ENCODE results near the gene SUMO3. TPM values are rescaled to one million over a fixed set of nuclear protein-coding genes. Genes with fewer than 3 reads are reported as not detected.

SUMO3 gene
- total RNA-seq, 4 donors from 2014 or later = 41.7 to 56.2 (median 53.7) TPM

GRCh38 chr21:44756423-44757185 lies 61.3 kb downstream of the SUMO3 start:
- Histone ChIP-seq H3K4me1 (no peaks in the 10 kb centered on the region), H3K27ac (no peak overlapping the region), H3K36me3 (no peaks in the 10 kb centered on the region), H3K9me3 (peaks cover 0 to 26% (median 0%) of the 10 kb centered on the region in 3 donors), H3K27me3 (peaks cover 29% of the 10 kb centered on the region), H3K4me3 (no peak overlapping the region)
- 79 to 86% methylated on average over 1 to 21 of the region's 23 CpGs for WGBS, 2 donors (ENCODE audit: low coverage in 1 of 2)
- ATAC-seq = no peak
- TF ChIP-seq CTCF (IDR thresholded peaks at IDR 0.05) (no peak), POLR2A (IDR thresholded peaks at IDR 0.05) (no peak), EP300 (IDR thresholded peaks at IDR 0.05) (no peak), POLR2AphosphoS5 (IDR thresholded peaks at IDR 0.05) (no peak)

Other genes starting within 250 kb of the SUMO3 start
- gene KRTAP10-4, start 244.3 kb downstream of the SUMO3 start, total RNA-seq = not detected
- gene KRTAP10-5, start 237.5 kb downstream of the SUMO3 start, total RNA-seq = not detected
- not detected for gene KRTAP10-6, start 225.6 kb downstream of the SUMO3 start, total RNA-seq
- not detected for gene KRTAP10-7, start 217.5 kb downstream of the SUMO3 start, total RNA-seq
- gene KRTAP10-8, start 206.0 kb downstream of the SUMO3 start, total RNA-seq = not detected
- gene KRTAP10-9, start 191.0 kb downstream of the SUMO3 start, total RNA-seq = not detected
- gene KRTAP10-10, start 180.7 kb downstream of the SUMO3 start, total RNA-seq = not detected
- not detected for gene KRTAP10-11, start 171.6 kb downstream of the SUMO3 start, total RNA-seq
- gene KRTAP12-4, start 163.4 kb downstream of the SUMO3 start, total RNA-seq = not detected
- gene KRTAP12-3, start 160.1 kb downstream of the SUMO3 start, total RNA-seq = not detected
- not detected for gene KRTAP12-2, start 151.1 kb downstream of the SUMO3 start, total RNA-seq
- not detected for gene KRTAP12-1, start 135.9 kb downstream of the SUMO3 start, total RNA-seq
- gene KRTAP10-12, start 120.9 kb downstream of the SUMO3 start, total RNA-seq = not detected
- not detected for gene TSPEAR, start 106.5 kb downstream of the SUMO3 start, total RNA-seq
- gene UBE2G2, start 16.2 kb downstream of the SUMO3 start, total RNA-seq = 10 to 100 TPM; 48.3 to 93.4 (median 83.9) TPM
- gene PTTG1IP, start 55.6 kb upstream of the SUMO3 start, total RNA-seq = 100 to 1,000 TPM; 217 to 419 (median 313) TPM
- gene ITGB2, start 102.8 kb upstream of the SUMO3 start, total RNA-seq = 100 to 1,000 TPM in 1 of 4 donors, 10 to 100 TPM in 3; 10.4 to 112 (median 41.4) TPM
- gene SLX9, start 122.0 kb upstream of the SUMO3 start, total RNA-seq = 10 to 100 TPM; 15.7 to 53.9 (median 36.4) TPM